Activated CD8-positive, alpha-beta T cell treated with anti-CD3 and anti-CD28 coated beads for 36 hours (primary cell): ENCODE measurements around the gene MIDN. TPM values are rescaled to one million over a fixed set of nuclear protein-coding genes. Genes with fewer than 3 reads are reported as not detected.

Experiments
- ATAC-seq: fragments of 200-7000 bp; cut with Tn5 transposase; one replicate; pipeline ENCODE4 v1.10.0; 2021; ENCODE audit warnings: mild to moderate bottlenecking, moderate library complexity
- CTCF ChIA-PET: fragments of 350-600 bp; sonication (Branson Sonifier 250); formaldehyde crosslinking; loops from one replicate; lab custom pipeline; 2021; ENCODE audit warnings: antibody characterized with exemption; lab: Charles Lee
- POLR2A ChIA-PET: fragments of 350-600 bp; sonication (Branson Sonifier 250); formaldehyde crosslinking; loops from one replicate; lab custom pipeline; 2021; ENCODE audit warnings: antibody characterized with exemption; lab: Charles Lee
- DNase-seq: peaks from one replicate; pipeline ENCODE4 v3.0.0-alpha.2; 2020
- H3K27ac Mint-ChIP-seq: one replicate; pipeline ENCODE4 v1.8.0; 2021; ENCODE audit warnings: mild to moderate bottlenecking, mixed read lengths
- H3K27me3 Mint-ChIP-seq: one replicate; pipeline ENCODE4 v1.8.0; 2021; ENCODE audit warnings: mixed read lengths
- H3K36me3 Mint-ChIP-seq: one replicate; pipeline ENCODE4 v1.8.0; 2021; ENCODE audit warnings: low read depth, mixed read lengths
- H3K4me1 Mint-ChIP-seq: one replicate; pipeline ENCODE4 v1.8.0; 2021; ENCODE audit warnings: low read depth, mixed read lengths
- H3K4me3 Mint-ChIP-seq: one replicate; pipeline ENCODE4 v1.8.0; 2021; ENCODE audit warnings: mild to moderate bottlenecking, moderate library complexity, mixed read lengths
- H3K9me3 Mint-ChIP-seq: one replicate; pipeline ENCODE4 v1.8.0; 2021; ENCODE audit warnings: mixed read lengths
- CTCF ChIP-seq: fragments of 200-600 bp; IDR thresholded peaks from one replicate; pipeline ENCODE4 v1.8.0; 2022; ENCODE audit warnings: antibody characterized with exemption, mild to moderate bottlenecking
- intact Hi-C: fragments of 100-400 bp; cut with micrococcal nuclease; formaldehyde crosslinking; loops from one replicate; pipeline ENCODE4 v1.10.0; 2022
- total RNA-seq, 2 experiments: library from RNA; stranded (reverse); gene quantifications; one replicate each; pipeline ENCODE4 v1.2.3, GENCODE V29; 2021

MIDN gene
- total RNA-seq, 2 experiments from 2014 or later: 41.1 to 43.9 TPM

DNA sequence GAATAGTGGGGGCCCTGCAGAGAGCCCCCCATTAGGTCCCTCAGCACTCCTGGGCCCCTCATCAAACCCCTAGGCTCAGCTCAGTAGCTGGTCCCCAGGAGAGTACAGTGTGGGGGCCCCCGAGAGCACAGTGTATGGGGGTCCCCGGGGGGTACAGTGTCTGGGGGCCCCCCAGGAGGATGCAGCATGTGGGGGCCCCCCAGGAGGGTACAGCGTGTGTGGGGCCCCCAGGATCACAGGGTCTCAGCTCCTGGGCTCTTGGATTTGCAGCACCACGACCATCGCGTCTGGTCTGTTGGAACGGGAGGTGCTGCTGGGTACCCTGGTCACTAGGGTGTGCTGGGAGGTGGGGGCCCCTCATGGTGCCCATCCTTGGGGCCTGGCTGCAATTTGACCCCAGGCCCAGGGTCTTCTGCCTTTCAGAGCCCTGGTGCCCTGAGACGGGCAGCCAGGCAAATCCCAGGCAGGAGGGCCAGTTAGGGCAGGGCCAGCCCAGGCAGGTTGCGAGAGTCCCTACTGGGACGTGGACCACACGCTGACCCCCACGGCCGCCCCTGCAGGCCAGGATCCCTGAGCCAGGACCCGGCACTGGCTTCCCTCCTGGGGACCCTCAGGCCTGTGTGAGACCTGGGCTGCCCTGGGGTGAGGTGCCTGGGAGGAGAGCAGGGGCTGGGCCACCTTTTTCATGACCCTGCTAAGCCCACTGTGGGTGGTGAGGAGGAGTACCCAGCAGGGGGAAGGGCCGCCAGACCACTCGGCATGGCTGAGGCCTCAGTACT, 24.1 kb upstream of the MIDN start:
- intact Hi-C loops: no loop called here
- no peaks in the 10 kb centered on the region for H3K4me1 Mint-ChIP-seq
- no peak for TF ChIP-seq CTCF
- no peaks in the 10 kb centered on the region for H3K9me3 Mint-ChIP-seq
- ChIA-PET POLR2A (no interaction called here), CTCF (interaction anchor here (0.6 to 1.0 kb wide), 2 partner anchors 14 to 23 kb away, joined by 3 read pairs; no protein-coding TSS in a partner anchor)
- no peaks in the 10 kb centered on the region for H3K27me3 Mint-ChIP-seq
- DNase-seq (no peak), ATAC-seq (no peak)
- no peak overlapping the region for H3K4me3 Mint-ChIP-seq
- no peak overlapping the region for H3K27ac Mint-ChIP-seq
- peaks cover 2% of the 10 kb centered on the region for H3K36me3 Mint-ChIP-seq

GRCh38 chr19:1224847-1225246, 23.5 kb upstream of the MIDN start:
- ATAC-seq: no peak
- Mint-ChIP-seq H3K27me3 (no peaks in the 10 kb centered on the region), H3K4me1 (no peaks in the 10 kb centered on the region), H3K9me3 (no peaks in the 10 kb centered on the region), H3K4me3 (no peak overlapping the region), H3K36me3 (peaks cover 2% of the 10 kb centered on the region), H3K27ac (no peak overlapping the region)
- CTCF ChIA-PET: no interaction called here
- TF ChIP-seq CTCF: no peak
- no peak for DNase-seq
- intact Hi-C loops: no loop called here
- POLR2A ChIA-PET: no interaction called here

DNA sequence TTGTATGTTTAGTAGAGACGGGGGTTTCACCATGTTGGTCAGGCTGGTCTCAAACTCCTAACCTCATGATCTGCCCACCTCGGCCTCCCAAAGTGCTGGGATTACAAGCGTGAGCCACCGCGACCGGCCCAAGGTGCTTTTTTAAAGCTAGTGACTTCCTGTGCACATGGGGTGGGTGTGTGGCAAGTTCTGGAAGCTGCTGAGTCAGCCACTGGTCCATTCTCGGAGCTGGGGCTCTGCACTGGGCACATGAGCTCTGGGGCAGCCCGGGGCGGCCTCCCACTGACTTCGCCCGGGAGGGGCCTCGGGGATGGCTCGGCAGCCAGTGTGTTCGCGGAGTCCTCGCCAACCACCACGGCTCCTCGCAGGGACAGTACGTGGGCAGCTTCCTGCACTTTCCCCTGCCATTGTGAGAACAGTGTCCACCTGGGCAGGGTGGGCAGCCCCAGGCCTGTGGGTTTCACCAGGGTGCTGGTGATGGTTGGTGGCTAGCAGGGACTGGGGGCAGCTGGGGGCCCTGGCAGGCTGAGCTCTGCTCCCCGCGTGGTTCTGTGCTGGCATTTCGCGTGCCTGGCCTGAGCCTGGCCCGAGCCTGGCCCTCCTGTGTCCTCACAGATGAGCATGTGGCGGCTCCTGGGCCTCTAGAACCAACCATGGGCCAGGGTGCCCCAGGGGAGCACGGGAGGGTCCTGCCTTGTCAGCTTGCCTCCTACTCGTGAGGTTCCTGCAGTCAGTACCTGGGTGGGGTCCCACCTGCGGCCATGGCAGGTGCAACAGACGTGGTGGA, 22.8 kb upstream of the MIDN start:
- H3K27ac Mint-ChIP-seq: no peak overlapping the region
- no peak overlapping the region for H3K4me3 Mint-ChIP-seq
- no peaks in the 10 kb centered on the region for H3K27me3 Mint-ChIP-seq
- intact Hi-C loops: no loop called here
- TF ChIP-seq CTCF: no peak
- no peak for ATAC-seq
- no peak for DNase-seq
- CTCF ChIA-PET: no interaction called here
- H3K4me1 Mint-ChIP-seq: no peaks in the 10 kb centered on the region
- peaks cover 2% of the 10 kb centered on the region for H3K36me3 Mint-ChIP-seq
- POLR2A ChIA-PET: interaction anchor here (1.0 kb wide), 1 partner anchor 13 kb away, joined by 3 read pairs; no protein-coding TSS in a partner anchor
- H3K9me3 Mint-ChIP-seq: no peaks in the 10 kb centered on the region

DNA sequence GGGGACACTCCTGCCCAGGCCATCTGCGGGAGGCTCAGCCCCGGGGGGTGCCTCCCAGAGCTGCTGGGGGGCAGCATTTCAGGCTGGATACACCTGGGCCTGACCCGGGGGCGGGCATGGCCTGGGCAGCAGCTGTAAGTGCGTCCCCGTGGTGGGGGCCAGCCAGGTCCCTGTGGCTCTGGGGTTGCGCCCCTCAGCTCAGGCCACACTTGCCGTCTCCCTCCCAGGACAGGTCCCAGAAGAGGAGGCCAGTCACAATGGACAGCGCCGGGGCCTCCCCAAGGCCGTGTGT, 22.2 kb upstream of the MIDN start:
- no peaks in the 10 kb centered on the region for H3K27me3 Mint-ChIP-seq
- TF ChIP-seq CTCF: no peak
- ChIA-PET POLR2A (interaction anchor here (1.0 kb wide), 1 partner anchor 12 kb away, joined by 3 read pairs; no protein-coding TSS in a partner anchor), CTCF (no interaction called here)
- H3K27ac Mint-ChIP-seq: no peak overlapping the region
- peaks cover 2% of the 10 kb centered on the region for H3K36me3 Mint-ChIP-seq
- no peak overlapping the region for H3K4me3 Mint-ChIP-seq
- DNase-seq: no peak
- H3K4me1 Mint-ChIP-seq: no peaks in the 10 kb centered on the region
- no peaks in the 10 kb centered on the region for H3K9me3 Mint-ChIP-seq
- intact Hi-C loops: no loop called here
- no peak for ATAC-seq
